ENCODE results near the gene BDP1.

Gene BDP1

GRCh38 chr5:71522151-71522550, 66.7 kb downstream of the BDP1 start:
- no peak for TF ChIP-seq GATA3 (IDR thresholded peaks at IDR 0.05; ENCODE audit: low read depth, low read length)
- TF ChIP-seq GATA2 (IDR thresholded peaks at IDR 0.05; ENCODE audit: low read depth, low read length): no peak

DNA sequence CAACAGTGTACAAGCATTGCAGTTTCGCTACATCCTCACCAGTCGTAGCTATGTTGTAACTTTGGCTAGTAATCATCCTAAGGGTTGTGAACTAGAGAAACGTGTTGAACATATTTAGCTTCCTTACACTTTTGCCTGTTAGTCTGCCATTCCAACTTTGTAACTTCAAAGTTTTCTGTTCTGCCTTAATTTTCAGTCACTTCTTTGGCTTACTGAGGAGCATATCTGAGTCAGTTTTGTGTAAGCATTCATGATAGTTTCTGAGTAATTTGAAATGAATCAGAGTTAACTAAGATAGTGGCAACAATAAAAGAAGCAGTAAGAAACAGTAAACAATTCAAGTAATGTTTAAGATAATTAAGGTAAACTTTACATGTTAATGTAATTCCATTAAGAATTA, 72.8 kb downstream of the BDP1 start:
- TF ChIP-seq GATA2 (IDR thresholded peaks at IDR 0.05; ENCODE audit: low read depth, low read length) (no peak), GATA3 (IDR thresholded peaks at IDR 0.05; ENCODE audit: low read depth, low read length) (no peak)

- TF ChIP-seq GATA2 (IDR thresholded peaks at IDR 0.05; ENCODE audit: low read depth, low read length) (no peak), GATA3 (IDR thresholded peaks at IDR 0.05; ENCODE audit: low read depth, low read length) (no peak)
These were observed 74.2 kb downstream of the BDP1 start for GRCh38 chr5:71529682-71530081.

DNA sequence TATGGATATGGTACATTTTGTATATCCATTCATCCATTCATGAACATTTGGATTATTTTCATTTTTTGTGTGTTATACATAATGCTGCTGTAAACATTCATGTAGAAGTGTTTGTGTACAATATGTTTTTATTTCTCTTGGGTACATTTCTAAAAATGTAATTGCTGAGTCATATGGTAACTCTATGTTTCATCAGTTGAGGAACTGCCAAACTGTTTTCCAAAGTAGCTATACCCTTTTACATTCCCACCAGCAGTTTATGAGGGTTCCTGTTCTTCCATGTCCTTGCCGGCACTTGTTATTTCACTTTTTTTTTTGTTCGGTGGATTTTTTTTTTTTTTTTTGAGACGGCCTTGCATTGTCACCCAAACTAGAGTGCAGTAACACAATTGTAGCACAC, 77.7 kb downstream of the BDP1 start:
- TF ChIP-seq GATA3 (IDR thresholded peaks at IDR 0.05; ENCODE audit: low read depth, low read length): no peak
- TF ChIP-seq GATA2 (IDR thresholded peaks at IDR 0.05; ENCODE audit: low read depth, low read length): no peak

DNA sequence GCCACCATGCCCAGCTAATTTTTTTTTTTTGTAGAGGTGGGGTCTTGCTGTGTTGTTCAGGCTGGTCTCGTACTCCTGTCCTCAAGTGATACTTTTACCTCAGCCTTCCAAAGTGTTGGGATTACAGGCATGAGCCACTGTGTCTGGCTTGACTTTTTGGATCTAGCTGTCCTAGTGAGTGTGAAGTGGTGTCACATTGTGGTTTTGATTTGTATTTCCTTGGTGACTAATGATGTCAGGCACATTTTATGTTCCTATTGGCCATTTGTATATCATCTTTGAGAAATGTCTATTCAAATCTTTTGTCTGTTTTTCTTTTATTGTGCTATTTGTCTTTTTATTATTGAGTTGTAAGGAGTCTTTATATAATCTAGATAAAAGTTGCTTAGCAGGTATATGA, 78.2 kb downstream of the BDP1 start:
- no peak for TF ChIP-seq GATA2 (IDR thresholded peaks at IDR 0.05; ENCODE audit: low read depth, low read length)
- no peak for TF ChIP-seq GATA3 (IDR thresholded peaks at IDR 0.05; ENCODE audit: low read depth, low read length)

- no peak for TF ChIP-seq GATA2 (IDR thresholded peaks at IDR 0.05; ENCODE audit: low read depth, low read length)
- no peak for TF ChIP-seq GATA3 (IDR thresholded peaks at IDR 0.05; ENCODE audit: low read depth, low read length)
These were observed 82.2 kb downstream of the BDP1 start for GRCh38 chr5:71537687-71538086.

DNA sequence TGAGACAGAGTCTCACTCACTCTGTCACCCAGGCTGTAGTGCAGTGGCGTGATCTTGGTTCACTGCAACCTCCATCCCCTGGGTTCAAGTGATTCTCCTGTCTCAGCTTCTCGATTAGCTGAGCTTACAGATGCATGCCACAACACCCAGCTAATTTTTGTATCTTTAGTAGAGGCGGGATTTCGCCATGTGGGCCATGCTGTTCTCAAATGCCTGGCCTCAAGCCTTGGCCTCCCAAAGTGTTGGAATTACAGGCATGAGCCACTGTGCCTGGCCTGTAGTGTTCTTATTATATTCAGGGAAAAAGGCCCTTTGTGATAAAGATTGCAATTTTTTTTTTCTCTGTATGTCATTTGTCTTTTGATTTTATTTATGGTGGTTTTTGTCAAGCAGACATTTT, 107.7 kb downstream of the BDP1 start:
- no peak for TF ChIP-seq GATA2 (IDR thresholded peaks at IDR 0.05; ENCODE audit: low read depth, low read length)
- no peak for TF ChIP-seq GATA3 (IDR thresholded peaks at IDR 0.05; ENCODE audit: low read depth, low read length)

GRCh38 chr5:71564895-71565294, 109.4 kb downstream of the BDP1 start:
- no peak for TF ChIP-seq GATA2 (IDR thresholded peaks at IDR 0.05; ENCODE audit: low read depth, low read length)

- TF ChIP-seq GATA2 (IDR thresholded peaks at IDR 0.05; ENCODE audit: low read depth, low read length) (no peak), GATA3 (IDR thresholded peaks at IDR 0.05; ENCODE audit: low read depth, low read length) (no peak)
These were observed 114.5 kb downstream of the BDP1 start for GRCh38 chr5:71569748-71570509.

DNA sequence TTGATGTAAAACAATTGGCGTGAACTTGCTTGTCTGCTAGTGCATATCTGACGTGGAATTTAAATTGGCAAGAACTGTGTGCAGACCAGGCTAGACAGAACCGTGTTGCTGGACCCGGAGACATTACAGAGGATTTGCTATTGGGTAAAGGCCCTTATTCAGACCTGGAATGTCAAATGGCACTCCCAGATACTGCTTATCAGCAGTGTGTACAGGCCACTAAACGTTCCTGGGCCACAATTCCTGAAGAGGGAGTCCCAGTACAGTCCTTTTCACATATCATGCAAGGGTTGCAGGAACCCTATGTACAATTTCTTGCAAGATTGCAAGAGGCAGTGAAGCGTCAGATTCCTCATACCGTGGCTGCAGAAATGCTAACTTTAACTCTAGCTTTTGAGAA, 118.1 kb downstream of the BDP1 start:
- TF ChIP-seq GATA3 (IDR thresholded peaks at IDR 0.05; ENCODE audit: low read depth, low read length) (no peak), GATA2 (IDR thresholded peaks at IDR 0.05; ENCODE audit: low read depth, low read length) (no peak)

DNA sequence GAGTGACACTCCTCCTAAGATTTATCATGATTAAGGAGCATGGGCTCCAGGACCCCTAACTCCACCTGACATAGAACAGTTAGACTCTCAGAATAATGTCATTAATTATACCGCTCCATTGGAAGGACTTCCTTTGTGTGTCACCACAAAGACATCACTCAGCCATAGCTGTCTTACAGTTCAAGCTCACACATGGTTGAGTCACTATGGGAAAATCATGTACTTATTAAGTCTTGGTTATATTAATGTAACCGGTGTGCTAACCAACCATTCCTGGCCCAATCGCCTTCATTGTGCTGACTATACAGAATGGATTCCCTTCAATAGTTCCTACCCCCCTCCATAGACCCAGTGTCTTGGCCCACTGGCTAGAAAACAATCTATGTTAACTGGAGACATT, 120.8 kb downstream of the BDP1 start:
- TF ChIP-seq GATA3 (IDR thresholded peaks at IDR 0.05; ENCODE audit: low read depth, low read length): no peak

DNA sequence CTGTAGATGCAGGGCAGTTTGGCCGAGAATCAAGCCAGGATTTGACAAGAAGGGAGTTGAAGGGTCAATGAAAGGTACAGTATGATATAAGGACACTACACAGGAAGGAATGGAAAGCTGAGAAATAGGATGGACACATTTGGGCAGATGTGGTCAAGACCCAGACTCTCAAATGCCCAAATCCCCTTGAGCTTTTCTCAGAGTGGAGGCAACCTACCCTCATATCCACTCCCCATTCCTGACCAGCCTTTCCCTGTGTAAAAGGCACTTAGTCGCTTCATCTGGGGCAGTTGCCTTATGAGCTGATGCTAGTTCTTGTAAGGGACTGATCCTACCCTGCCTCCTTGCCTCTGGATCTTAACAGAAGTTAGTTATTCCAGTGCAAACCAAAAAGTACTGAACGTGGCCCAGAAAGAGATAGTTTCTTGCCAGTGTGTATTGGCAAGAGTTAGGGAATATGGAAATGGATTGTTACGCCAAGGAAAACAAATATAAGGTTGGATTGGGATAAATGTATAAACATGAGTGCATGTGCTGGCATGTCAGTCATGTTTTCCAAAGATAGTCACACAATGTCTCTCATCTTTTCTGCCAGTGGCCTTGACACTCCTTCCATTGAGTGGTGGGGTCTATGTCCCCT, 127.6 kb downstream of the BDP1 start:
- no peak for TF ChIP-seq GATA2 (IDR thresholded peaks at IDR 0.05; ENCODE audit: low read depth, low read length)
- TF ChIP-seq GATA3 (IDR thresholded peaks at IDR 0.05; ENCODE audit: low read depth, low read length): no peak

DNA sequence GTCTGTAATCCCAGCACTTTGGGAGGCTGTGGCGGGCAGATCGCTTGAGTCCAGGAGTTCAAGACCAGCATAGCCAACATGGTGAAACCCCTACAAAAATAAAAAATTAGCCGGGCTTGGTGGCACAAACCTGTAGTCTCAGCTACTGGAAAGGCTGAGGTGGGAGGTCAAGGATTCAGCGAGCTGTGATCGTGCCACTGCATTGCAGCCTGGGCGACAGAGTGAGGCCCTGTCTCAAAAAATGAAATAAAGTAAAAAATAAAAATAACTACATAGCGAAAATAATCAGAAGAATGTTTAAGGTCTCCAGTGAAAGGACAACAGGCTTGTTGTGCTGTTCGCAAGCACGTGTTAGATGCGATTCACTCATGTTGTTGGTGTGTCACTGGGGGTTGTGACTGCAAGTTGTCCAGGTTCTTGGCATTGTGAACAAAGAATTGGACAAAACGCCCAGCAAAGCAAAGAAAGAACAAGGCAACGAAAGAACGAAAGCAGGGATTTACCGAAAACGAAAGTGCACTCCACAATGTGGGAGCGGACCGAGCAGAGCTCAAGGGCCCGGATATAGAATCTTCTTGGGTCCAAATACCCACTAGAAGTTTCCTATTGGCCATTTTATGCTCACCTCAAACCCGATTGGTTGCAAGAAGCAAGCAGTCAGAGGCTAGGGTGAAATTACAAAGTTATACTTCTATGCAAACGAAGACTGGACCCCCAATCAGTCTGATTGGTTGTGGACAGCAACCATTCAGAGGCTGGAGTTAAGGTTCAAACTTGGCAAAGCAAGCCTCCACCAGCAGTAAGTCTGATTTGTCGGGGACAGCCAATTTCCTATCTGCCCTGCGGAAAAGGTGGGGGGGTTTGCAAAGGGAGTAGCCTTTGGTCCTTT, 130.8 kb downstream of the BDP1 start:
- TF ChIP-seq GATA2 (IDR thresholded peaks at IDR 0.05; ENCODE audit: low read depth, low read length): no peak
- TF ChIP-seq GATA3 (IDR thresholded peaks at IDR 0.05; ENCODE audit: low read depth, low read length): no peak

DNA sequence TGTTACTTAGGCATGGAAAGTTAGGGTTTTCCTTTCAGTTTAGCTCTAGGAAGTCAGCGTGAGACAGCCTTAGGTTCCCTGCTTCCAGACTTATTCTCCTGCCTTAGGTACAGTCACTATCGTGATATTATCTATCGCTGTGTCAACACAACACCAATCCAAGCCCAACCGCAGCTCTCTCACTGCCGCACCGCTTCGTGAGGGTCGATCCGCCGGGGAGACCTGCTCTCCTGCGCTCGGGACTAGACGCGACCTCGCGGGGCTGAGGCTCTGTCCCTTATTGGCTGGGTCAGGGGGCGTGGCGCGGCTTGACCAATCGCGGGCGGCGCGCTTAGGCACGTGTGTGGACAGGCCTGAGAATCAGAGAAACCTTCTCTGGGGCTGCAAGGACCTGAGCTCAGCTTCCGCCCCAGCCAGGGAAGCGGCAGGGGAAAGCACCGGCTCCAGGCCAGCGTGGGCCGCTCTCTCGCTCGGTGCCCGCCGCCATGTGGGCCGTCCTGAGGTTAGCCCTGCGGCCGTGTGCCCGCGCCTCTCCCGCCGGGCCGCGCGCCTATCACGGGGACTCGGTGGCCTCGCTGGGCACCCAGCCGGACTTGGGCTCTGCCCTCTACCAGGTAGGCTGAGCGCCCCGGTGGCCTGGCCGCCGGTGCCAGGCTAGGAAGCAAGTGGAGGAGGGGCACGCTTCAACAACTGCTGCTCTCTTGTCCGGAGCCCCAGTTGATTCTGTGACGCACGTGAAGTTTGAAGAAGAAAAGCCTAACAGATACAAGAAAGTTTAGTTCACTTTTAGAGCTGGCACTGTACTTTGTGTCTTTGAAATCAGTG, 131.7 kb downstream of the BDP1 start, which contains the start of gene MCCC2:
MCCC2 (plus strand) TSS at position 400 of the 825 bp plus-strand sequence; CDS start at position 486, 86 bp downstream.
- TF ChIP-seq GATA2 (IDR thresholded peaks at IDR 0.05; ENCODE audit: low read depth, low read length) (no peak), GATA3 (IDR thresholded peaks at IDR 0.05; ENCODE audit: low read depth, low read length) (no peak)

All from SH-SY5Y (cell line).